ENCODE measurements around the gene TACC2.
"Not testable (repeated sequence)": the region's sequence is repeated elsewhere in the genome, so short reads cannot be mapped to it uniquely, and the experiment has no call there.

The TACC2 gene

DNA sequence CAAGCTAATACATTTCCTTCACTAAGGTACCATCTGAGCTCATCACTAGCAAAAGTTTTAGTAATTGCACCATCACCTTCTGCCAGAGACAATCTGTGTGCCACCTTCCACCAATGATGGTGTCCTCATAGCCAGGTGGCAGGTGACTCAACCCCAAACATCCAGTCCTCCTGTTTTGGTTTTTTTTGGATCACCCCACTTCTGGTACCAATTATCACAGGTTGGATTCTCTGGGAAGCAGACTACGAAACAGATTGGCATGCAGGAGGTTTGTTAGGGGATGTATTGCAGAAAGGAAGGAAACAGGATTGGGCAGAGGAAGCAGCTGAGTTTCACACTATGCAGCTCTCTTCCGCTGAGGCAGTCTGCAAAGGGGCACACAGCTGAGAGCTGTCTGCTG, 4.5 kb upstream of the TACC2 start:
- no peak for DNase-seq

DNA sequence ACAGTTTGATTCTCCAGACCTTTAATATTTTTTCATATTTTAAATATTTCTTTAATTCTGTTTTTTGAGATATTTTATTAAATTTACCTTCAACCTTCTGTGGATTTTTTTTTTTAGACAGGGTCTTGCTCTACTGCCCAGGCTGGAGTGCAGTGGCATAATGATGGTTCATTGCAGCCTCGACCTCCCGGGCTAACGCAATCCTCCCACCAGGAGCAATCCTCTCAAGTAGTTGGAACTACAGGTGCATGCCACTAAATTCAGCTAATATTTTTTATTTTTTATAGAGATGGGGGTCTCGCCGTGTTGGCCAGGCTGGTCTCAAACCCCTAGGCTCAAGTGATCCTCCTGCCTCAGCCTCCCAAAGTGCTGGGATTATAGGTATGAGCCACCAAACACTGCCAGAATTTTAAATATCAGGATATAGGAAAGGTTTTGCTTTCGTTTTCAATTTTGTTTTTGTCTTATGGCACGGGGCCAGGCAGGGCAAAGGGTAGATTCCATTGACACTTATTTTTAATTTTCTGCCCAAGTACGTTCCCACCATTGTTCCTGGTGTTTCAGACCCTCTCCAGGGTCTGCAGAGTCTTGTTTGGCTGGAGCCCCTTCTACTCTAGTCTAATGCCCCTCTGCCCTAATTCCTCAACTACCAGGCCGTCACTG, 1.2 kb downstream of the TACC2 start:
- no peak for DNase-seq

- not testable (repeated sequence) for DNase-seq
Measured at GRCh38 chr10:121991727-121992126, 2.8 kb downstream of the TACC2 start.

- no peak for DNase-seq
Measured at GRCh38 chr10:121994429-121994941, 5.5 kb downstream of the TACC2 start.

DNA sequence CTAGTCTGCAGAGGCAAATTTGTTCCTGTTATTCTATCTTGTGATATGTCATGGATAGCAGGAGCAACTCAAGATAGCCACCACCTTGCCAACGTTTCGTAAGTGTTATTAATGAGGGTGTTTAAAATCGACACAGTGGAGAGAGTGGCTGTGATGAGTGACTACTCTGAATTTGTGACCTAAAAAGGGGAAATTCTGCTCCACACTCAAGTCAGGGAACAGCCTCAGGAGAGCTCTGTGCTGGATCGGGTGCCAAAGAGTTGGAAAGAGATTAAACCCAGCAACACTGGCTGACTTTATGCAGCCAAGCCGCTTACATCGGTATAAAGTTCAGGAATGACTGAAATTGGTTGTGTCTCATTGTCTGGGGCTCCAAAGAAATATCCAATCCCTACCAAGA, 9.5 kb downstream of the TACC2 start:
- no peak for DNase-seq

- DNase-seq = no peak
Measured at GRCh38 chr10:121999301-121999700, 10.3 kb downstream of the TACC2 start.

- no peak for DNase-seq
Measured at GRCh38 chr10:122001698-122002097, 12.7 kb downstream of the TACC2 start.

- DNase-seq = no peak
Measured at GRCh38 chr10:122007415-122007814, 18.5 kb downstream of the TACC2 start.

- no peak for DNase-seq
Measured at GRCh38 chr10:122010405-122011050, 21.6 kb downstream of the TACC2 start.

DNA sequence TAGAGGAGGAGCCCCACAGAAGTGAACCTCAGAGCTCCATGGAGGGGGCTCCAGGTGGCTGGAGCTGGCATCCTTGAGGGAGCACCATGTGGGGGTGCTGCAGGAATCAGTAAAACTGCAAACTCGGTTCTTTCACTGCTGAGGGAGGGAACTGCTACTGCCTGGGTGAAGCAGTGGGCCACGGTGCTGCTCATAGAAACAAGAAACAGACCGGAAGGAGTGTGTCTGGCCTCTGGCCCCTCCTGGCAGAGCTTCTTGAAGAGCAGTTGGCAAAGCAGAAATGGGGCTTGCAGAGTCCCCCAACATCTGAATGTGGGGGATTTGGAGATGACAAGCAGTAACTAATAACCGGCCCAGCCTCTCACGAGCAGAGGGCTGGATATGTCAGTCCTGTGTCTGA, 23.8 kb downstream of the TACC2 start:
- DNase-seq = no peak

GRCh38 chr10:122013311-122013780, 24.4 kb downstream of the TACC2 start:
- DNase-seq = no peak

- no peak for DNase-seq
Measured at GRCh38 chr10:122014652-122015248, 25.8 kb downstream of the TACC2 start.

- DNase-seq = not testable (repeated sequence)
Measured at GRCh38 chr10:122017926-122018325, 29.0 kb downstream of the TACC2 start.

GRCh38 chr10:122018491-122018890, 29.5 kb downstream of the TACC2 start:
- DNase-seq = no peak

DNA sequence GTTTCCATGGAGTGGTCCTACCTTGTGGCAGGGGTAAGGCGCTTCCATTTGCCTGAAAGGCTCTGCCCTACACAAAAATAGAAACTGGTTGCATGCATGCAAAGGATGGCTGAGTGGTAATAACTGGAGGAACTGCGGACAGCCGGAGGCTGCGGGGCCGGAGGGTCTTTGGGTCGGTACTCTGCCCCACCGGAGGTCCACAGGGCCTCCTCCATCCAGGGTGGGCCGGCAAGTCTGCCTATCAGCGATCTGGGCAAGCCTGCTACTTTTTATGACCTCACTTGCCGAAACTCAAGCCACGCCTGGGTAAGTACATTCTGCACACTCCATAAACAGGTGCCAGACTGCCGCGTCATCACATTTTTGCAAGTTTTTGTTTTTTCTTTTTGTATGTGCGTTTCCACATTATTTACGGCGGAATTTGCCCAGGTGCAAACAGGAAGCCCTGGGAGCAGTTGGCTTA, 30.0 kb downstream of the TACC2 start:
- no peak for DNase-seq

GRCh38 chr10:122019414-122019975, 30.5 kb downstream of the TACC2 start:
- DNase-seq = no peak

GRCh38 chr10:122020226-122020625, 31.3 kb downstream of the TACC2 start:
- DNase-seq = no peak

DNA sequence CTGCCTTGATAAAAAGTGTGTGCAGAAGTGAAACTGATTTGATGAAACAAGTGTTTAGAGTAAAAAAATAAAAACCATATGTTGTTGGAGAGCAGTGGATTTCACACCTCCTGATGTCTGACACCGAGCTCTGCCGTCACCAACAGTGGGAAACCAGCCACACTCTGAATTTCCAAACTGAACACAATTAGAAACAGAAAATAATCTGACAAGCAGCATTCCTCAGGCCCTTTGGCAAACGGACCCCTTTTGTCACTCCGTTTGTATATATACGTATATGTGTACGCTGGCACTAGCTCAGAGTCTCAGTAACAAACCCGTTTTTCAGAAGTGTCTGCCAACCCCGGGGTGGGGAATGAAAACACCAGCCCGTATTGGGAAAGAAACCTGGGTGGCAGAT, 32.4 kb downstream of the TACC2 start:
- DNase-seq = no peak

DNA sequence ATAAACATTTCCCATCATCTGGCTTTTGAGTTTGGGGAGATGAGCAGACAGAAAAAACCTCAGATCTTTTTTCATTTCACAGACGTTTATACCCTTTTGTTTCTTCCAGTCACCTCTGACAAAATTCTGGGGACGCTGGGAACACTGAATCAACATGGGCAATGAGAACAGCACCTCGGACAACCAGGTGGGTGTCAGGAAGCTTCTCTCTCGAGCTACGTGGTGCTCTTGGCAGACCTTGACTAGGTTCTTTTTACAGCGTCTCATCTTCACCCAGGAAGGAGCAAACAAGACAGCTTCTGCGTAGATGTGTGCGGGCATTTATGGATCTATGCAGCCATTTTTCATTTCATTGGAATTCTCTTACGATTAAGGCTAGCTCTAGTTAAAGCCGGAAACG, 32.9 kb downstream of the TACC2 start:
- no peak for DNase-seq

DNA sequence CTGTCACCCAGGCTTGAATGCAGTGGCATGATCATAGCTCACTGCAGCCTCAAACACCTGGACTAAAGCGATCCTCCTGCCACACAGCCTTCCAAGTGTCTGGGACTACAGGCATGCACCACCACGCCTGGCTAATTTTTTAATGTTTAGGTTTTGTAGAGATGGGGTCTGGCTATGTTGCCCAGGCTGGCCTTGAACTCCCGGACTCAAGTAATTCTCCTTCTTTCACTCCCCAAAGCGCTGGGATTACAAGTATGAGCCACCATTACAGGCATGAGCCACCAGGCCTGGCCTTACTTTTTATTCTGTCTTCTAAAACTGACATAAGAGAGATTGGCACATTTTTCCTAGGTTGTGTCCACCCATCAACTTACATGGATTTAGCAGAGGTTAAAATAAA, 33.3 kb downstream of the TACC2 start:
- no peak for DNase-seq

DNA sequence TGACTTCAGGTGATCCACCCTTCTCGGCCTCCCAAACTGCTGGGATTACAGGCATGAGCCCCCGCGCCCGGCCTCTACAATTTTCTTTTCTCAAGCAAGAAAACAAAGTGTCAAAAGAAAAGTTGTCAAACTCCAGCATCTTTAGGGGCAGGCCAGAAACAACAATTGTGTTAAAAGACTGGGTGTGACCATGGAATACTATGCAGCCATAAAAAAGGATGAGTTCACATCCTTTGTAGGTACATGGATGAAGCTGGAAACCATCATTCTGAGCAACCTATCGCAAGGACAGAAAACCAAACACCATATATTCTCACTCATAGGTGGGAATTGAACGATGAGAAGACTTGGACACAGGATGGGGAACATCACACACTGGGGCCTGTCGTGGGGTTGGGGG, 34.3 kb downstream of the TACC2 start:
- DNase-seq = not testable (repeated sequence)

- no peak for DNase-seq
Measured at GRCh38 chr10:122029499-122030199, 40.7 kb downstream of the TACC2 start.

DNA sequence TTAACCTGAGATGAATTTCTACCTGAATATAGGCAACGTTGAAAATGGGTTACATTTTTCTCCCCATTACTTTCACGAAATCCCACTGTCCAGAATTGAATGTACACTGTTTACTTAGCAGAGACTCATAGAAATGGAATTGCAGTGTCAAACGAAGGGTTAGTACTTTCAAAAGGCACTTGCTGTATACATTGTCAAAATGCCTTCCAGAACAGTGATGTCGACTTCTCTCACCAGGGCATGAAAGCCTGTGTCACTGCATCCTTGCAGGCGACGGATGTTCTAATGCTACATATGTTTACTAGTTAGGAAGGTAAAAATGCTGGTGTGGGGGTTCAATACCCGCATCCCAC, 41.2 kb downstream of the TACC2 start:
- no peak for DNase-seq
